Pons (tissue), 1 donor: ENCODE results near the gene ALAS1.
"Not testable (repeated sequence)": the region's sequence is repeated elsewhere in the genome, so short reads cannot be mapped to it uniquely, and the experiment has no call there.

ENCODE experiments used
- DNase-seq: peaks from one replicate; pipeline ENCODE4 v3.0.0-alpha.2; 2016; ENCODE audit warnings: low spot score

ALAS1 gene

DNA sequence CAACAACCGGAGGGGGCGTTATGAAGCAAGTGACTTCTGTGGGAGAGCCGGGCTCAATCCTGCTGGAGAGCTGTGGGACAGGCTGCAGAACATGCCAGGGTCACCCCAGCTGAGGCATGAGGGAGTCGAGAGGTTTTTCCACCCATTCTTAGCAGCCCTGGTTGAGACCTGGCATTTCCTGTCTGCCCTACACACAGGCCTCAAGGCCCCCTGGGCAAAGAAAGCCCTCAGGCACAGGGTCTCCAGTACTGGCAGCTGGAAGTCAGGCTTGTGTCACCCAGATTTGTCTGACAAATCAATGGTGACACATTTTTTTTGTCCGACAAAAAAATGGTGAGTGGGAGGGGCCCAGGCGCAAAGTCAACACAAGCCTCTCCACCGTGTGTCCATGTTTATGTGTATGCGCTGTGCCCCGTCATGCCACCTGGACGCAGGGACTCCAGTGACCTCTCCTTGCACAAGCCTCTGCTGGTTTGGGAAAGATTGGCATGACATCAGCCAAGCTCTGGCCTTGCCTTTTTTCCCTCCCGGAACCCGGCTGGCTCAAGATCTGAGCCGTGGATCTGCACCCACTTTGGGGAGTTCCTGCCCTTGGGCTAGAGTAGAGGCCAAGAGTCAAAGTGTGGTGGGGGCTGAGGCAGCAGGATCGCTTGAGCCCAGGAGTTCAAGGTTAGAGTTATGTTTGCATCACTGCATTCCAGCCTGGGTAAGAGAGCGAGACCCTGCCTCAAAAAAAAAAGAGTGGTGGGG, 20.8 kb upstream of the ALAS1 start:
- DNase-seq, result no peak

DNA sequence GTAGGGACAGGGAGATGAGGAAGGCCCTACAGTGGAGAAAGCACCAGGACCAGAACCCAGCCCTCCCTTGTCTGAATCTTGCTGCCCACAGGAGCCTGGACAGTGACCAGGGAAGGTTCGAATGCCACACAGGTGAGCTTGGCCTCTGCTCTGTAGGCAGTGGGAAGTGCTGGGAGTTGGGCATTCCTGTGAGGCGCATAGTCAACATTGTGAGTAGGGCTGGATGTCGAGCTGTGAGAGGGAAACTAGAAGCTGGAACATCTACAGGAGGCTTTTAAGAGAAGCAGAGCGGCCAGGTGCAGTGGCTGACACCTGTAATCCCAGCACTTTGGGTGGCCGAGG, 20.3 kb upstream of the ALAS1 start:
- DNase-seq, result no peak

DNA sequence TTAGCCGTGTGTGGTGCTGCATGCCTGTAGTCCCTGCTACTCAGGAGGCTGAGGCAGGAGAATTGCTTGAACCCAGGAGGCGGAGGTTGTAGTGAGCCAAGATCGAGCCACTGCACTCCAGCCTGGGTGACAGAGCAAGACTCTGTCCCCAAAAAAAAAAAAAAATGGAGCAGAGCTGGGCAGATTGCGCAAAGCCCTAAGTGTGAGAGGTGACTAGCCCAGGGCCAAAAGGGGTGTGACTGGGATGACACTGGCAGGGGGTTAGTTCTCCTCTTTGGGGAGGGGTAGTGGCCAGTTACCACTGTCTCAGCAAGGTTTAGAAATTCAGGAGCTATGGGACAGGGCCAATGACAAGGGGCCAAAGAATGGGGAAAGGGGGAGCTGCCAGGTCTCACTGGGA, 19.8 kb upstream of the ALAS1 start:
- DNase-seq, result not testable (repeated sequence)

DNA sequence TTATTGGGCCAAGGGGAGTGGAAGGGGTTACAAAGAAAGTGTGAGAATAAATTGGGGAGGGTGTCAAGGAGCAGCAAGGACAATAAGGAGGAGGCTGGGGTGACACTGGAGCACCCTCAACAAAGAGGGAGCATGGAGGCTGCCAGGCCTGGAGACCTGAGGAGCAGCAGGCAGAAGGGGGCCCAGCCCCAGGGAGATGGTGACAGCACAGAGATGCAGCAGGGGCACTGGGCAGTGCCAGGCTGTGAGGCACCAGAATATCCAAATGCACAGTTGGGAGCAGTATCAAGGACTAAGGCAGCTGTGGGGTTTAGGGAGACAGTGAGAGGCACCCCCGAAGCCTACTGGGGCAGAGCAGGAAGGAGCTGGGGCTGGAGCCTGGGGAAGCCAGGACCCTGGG, 19.4 kb upstream of the ALAS1 start:
- DNase-seq, result no peak

DNA sequence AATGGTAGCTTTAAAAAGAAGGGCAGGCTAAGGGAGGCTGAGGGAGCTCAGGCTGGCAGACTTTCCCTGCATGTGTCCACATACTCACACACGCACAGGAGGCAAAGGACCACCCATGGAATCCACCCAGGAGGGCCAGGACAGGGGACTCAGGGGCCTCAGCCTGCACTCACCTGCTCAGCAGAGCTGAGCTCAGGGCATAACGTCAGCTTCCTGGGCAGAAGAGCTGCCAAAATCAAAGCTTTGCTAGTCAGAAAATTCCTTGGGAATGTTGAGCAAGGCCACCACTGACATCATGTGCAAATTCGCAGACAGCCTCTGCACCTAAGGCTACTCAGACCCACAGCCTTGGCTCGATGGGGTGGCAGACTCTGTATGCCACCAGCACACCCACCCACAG, 16.4 kb upstream of the ALAS1 start:
- no peak for DNase-seq

DNA sequence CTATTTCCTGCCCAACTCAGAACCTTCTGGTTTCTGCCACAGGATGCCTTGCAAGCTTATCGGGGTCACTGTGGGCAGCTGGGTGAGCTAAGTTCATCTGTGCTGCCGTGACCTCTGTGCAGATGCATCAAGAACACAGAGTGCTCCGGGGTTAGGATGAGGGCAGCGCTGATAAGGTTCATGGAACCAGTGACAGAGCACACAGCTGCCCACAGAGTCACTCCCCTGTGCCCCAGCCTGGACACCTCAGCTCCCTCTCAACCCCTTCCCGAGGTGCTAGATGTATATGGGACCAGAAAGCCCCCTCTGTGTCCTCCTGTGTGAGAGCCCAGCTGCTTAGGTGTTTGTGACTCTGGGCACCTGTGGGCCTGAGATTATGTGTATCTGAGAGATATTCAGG, 15.8 kb upstream of the ALAS1 start:
- no peak for DNase-seq

DNA sequence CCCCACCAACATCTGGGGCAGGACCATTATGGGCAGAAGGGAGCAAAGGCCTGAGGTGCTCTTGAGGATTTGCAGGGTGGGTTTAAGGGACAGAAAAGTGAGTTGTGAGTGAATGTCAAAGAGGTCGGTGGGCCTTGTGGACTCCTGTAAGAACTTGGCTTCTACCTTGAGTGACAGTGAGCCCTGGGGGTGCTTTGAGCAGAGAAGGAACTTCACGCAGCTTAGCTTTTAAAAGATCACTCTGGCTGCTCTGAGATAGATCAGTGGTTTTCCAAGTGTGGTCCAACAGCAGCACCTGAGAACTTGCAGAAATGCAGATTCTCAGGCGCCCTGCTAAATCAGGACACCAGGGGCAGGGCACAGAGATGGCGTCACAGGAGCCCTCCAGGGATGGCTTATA, 15.3 kb upstream of the ALAS1 start:
- no peak for DNase-seq

DNA sequence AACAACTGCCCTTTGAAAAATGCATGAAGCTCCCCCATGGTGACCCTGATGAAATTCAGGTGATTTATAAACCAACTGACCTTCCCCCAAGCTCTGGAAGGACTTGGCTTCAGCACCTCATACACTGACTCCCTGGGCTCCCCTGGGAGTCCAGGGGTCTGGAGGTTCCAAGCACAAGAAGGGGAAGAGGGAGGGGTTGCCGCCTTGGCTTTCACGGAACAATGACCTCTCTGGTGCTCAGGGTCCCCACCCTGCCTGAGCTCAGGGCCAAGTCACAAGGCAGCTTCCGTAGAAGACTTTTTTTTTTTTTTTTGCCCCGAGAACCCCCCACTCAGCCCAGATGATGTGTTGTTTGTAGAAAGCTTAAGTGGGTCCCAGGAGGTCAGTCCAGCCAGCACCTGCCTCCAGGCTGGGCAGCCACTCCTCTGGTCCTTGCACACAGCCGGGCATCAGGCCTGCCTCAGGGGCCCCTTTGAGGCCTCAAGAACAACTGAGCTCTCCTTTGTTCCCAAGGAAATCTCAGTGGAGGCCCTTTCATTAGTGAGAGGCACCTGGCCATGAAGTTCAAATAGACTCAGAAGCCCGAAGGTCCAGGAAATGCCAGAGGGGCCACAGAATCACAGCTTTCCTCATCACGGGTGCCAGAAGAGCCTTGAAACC, 14.0 kb upstream of the ALAS1 start:
- no peak for DNase-seq

DNA sequence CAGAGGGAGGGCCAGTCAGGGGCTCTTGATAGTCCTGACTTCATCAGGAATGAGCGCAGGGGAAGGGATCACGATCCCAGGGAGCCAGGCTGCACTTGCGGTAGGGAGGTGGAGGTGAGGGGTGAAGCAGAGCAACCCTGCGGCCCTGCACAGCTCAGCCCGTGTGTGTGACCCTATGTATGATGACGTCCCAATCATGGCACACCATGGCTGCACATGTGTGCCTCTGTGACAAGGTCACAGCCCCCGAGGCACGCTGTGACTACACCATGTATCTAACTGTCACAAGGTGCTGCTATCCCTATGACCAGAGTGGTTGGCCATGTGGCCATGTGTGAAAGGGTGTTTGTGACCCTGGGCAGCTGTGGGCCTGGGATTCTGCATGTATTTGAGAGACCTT, 13.3 kb upstream of the ALAS1 start:
- no peak for DNase-seq

DNA sequence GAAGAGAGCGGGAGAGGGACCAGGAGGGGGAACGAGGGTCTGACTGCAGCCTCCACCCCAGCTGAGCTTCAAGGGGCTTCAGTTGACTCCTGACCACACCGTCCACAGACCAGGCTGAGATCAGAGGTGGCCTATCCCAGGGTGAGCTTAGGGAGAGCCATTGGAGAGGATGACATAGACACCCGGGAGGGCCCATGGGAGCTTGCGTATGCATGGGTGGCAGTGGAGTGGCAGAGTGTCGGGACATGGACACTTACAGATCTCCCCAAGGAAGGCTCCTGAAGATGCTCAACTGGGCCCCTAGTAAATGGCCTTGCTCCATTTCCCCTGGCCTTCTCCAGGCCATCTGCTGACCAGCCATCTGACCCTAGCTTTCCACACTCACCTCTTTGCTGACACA, 12.6 kb upstream of the ALAS1 start:
- no peak for DNase-seq

DNA sequence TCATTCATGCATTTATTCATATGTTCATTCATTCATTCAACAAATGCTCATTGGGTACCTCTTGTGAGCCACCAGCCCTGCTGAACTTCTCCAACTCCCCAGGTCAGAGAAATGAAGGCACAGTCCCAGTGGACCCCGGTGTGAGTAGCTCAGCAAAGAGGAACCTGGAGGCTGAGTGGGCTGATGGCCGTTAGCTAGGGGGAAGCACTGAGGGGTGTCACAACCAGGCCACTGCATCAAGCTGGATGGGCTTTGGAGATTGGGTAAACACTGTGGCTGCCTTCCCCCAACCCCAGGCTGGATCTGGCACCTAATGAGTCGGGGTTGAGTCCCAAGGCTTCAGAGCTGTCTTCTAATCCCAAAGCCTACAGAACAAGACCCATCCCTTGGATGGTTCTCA, 12.1 kb upstream of the ALAS1 start:
- no peak for DNase-seq

DNA sequence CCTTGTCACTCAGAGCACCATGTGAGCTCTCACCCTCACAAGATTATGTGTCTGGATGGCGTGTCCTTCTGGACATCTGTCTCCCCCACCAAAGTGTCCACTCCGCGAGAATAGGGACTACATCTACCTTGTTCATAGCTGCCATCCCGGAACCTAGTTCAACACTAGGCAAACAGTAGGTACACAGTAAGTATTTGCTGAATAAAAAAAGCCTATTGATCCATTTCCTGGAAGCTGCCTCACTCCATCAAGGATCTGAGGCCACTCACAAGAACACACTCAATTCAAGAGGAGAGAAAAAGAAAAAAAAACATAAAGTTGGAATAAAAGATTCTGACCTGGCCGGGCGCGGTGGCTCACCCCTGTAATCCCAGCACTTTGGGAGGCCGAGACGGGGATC, 11.2 kb upstream of the ALAS1 start:
- DNase-seq, result no peak

DNA sequence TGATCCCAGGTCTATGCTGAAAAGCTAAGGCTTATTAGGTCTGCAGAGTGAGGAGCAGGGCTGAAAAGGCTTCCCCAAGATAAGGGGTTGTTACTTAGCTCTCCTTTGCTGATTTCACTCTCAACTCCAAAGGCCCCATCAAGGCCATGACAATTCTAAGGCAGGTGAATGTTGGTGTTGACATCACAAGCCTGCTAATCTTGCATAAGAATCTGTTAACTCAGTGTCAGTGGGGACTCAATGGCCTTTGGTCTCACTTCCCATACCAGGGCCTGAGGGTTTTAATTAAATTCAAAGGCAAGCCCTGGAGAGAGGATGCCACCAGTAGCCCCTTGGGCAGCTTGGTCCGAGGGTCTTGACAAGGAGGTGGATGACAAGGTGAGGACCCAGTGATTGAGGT, 9.4 kb upstream of the ALAS1 start:
- DNase-seq, result no peak

DNA sequence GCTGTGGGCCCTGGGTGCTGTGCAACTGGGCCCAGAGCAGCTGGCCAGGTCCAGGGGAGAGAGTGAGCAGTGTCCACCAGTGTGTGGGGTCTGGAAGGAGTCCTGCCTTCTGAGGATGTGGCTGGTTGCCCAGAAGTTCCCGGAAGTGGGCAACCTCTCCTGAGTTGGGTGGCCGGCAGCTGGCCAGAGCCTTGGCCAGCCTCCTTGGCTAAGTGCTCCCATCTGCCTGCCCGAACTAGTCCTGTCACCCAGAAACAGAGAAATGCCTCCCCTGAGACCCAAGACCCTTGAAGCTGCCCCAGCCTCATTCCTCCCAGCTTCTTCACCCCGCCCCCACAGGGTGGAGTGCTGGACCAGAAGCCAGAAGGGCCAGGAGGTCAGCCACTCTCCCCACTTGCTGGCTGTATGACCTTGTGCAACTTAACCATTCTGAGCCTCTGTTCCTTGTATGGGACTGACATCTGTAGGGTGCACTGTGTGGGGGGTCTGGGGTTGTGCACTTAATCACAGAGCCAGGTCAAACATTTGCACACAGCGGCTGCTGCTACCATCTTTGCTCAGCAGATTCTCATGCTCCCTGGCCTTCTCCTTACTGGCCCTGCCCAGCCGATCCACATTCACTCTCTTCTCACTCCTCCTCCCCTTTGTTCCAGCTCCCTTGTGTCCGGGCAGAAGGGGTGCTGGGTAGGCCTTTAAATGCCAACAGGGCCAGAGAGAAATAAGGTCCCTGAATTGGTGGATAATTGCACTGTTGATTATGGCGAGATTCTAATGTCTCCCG, 7.5 kb upstream of the ALAS1 start:
- peak; percentile 57 for DNase-seq

DNA sequence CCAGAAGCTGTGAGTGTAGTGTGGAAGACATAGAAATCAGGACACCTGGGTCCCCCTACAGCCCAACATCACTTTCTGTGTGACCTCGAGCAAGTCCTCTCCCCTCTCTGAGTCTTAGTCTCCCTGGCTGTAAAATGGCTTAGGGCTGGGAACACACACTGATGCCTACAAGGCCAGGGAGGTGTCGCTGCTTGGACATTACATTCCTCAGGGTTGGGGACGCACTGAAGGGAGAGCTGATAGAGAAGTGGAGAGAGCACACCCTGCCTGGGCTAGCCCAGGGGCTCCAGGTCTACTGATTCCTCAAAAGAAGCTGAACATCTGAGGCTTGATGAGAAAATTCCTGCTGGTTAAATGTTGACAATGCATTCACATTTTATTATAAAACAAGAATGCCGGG, 6.3 kb upstream of the ALAS1 start:
- no peak for DNase-seq

DNA sequence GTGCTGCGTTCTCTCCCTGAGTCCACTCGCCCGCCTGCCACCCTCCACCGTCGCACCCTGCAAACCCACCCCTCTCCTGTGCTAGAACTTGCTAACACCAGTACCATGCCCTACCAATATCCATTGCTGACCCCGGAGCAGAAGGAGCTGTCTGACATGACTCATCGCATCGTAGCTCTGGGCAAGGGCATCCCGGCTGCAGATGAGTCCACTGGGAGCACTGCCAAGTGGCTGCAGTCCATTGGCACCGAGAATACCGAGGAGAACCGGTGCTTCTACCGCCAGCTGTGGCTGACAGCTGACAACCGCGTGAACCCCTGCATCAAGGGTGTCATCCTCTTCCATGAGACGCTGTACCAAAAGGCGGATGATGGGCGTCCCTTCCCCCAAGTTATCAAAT, 4.9 kb upstream of the ALAS1 start:
- peak; percentile 80 for DNase-seq

DNA sequence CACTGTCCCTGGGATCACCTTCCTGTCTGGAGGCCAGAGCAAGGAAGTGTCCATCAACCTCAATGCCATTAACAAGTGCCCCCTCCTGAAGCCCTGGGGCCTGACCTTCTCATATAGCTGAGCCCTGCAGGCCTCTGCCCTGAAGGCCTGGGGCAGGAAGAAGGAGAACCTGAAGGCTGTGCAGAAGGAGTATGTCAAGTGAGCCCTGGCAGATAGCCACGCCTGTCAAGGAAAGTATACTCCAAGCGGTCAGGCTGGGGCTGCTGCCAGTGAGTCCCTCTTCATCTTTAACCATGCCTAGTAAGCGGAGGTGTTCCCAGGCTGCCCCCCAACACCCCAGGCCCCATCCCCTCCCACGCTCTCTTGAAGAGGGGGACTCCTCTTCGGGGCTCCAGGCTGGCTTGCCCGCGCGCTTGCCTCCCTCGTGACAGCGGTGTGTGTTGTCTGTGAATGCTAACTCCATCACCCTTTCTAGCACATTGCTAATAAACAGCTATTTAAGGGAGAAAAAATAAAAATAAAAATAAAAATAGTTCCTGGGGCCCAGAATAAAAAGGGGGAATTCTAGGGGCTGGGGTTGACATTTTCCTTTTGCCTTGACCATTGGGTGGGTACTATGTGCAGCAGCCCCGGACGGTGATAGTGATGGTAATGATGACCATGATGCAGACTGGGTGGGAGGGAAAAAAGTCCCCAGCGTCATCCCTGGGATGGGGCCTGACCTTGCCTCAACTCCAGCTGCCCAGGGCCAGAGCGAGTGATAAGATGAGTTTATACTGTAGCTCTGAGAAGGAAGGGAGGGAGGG, 3.3 kb upstream of the ALAS1 start:
- DNase-seq, result no peak

DNA sequence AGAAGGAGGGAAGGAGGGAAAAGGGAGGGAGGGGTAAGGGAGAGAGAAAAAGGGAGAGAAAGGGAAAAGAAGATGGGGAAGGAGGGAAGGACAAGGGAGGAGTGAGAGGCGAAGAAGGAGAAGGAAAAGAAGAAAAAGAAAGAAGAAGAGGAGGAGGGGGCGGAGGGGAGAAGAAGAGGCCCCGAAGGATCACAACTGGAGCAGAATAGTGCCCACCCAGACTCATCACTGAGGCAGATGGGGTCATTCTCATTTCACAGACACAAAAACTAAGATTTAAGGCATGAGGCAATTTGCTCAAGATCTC, 2.7 kb upstream of the ALAS1 start:
- DNase-seq, result no peak

DNA sequence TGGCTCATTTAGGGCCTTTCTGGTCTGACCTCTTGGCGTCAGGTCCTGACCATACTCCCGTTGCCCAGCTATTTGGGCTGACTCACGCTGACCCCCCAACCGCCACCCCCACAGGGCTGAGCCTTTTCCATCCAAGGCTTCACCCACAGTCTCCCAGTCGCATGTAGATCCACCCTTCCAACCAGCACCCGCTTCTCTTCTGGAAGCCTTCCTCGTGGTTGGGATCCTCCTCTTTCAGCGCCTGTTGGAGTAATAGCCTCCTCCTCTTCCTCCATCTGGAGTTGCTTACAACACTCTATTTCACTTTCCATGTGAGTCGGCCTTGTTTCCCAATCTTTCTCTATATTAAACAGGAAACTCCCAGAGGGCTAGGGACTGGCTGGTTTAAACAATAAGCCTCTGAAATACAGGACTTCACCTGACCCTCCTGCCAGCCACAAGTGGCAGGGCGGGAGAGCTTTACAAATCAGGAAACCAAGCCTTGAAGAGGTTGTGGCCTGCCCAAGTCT, 2.1 kb upstream of the ALAS1 start:
- no peak for DNase-seq

DNA sequence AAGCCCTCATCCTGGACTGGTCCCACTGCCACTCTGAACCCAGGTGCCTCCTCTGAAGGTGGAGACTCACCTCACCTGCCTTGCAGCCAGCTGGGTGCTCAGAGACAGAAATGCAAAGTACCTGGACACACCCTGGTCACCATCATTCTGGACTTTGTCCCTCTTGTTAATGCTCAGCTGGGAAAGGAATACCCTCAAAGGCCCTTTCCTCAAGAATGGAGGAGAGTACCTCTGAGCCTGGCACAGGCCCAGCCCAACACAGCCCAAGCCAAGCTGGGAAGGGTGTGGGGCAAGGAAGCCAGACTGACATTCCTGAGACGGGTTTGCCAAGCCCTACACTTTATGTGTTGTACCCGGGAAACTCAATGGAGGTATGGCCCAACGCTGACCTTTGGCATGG, 983 bp upstream of the ALAS1 start:
- no peak for DNase-seq

DNA sequence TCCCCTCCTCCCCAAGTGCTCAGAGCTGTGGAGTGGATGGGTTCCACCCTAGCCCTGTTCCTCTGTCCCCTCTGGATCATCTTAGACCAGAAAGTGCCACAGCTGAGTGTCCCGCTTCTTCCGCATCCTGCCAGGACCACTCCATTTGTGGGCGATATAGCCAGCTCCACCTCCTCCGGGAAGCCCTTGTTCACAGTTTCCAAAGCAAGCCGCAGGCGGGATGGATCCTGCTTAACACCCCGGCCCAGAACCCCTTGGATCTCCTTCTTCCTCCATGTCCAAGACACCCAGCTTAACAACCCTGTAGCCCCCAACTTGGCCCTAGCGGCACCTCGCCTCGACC, 490 bp upstream of the ALAS1 start:
- no peak for DNase-seq
